SIG-M5 (cell line): Measurements from ENCODE around the gene TRIM47.
"Not testable (repeated sequence)": the region's sequence is repeated elsewhere in the genome, so short reads cannot be mapped to it uniquely, and the experiment has no call there.

Experiments used
- DNase-seq: peaks from one replicate; lab custom pipeline; 2025; lab: John Stamatoyannopoulos, UW

TRIM47 gene

DNA sequence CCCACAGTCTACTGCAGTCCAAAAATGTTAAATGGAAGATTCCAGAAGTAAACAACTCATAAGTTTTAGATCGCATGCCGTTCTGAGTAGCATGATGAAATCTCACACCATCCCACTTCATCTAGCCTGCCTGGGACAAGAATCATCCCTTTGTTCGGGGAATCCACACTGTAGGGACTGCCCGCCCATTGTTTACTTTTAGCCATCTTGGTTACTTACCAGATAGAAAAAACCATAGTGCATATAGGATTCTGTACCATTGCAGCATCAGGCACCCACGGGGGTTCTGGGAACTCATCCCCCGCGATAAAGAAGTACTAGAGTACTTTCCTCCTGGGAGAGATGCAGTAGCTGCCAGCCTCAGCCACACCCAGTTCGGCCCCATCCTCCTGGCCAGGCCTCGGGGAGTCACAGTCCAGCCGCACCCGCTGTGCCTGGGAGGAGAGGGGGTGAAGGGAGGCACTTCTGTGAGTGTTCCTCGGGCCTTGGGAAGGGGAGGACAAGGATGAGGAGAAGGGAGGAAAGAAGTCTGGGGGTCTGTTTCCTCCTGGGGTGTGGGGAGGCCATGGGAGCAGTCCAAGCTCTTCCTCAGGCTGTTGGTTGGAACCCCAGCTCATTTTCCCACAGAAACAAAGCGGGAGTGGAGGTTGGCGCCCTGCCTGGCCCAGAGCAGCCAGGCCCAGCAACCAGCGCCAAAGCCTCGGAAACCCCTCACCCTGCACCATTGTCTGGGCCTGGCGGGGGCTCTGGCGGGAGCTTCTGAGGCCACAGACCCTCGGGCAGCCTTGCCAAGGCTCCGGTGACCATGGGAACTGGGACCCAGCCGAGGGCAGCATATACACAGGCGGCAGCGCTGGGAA is 8.9 kb downstream of the TRIM47 start:
- DNase-seq, result no peak

DNA sequence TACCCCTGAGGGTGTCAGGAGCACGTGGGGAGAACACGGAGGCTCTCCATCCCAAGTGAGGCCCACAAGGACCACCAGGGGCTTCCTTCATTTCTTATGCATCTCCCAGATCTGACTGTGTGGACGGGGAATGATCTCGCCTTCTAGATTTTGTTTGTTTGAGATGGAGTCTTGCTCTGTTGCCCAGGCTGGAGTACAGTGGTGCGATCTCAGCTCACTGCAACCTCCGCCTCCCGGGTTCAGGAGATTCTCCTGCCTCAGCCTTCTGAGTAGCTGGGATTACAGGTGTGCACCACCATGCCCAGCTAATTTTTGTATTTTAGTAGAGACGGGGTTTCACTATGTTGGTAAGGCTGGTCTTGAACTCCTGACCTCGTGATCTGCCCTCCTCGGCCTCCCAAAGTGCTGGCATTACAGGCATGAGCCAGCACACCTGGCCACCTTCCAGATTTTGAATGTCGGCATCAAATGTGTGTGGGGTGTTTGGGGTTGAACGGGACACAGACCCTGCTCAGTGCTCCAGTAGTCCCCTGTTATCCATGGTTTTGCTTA is 9.6 kb downstream of the TRIM47 start:
- DNase-seq, result not testable (repeated sequence)

DNA sequence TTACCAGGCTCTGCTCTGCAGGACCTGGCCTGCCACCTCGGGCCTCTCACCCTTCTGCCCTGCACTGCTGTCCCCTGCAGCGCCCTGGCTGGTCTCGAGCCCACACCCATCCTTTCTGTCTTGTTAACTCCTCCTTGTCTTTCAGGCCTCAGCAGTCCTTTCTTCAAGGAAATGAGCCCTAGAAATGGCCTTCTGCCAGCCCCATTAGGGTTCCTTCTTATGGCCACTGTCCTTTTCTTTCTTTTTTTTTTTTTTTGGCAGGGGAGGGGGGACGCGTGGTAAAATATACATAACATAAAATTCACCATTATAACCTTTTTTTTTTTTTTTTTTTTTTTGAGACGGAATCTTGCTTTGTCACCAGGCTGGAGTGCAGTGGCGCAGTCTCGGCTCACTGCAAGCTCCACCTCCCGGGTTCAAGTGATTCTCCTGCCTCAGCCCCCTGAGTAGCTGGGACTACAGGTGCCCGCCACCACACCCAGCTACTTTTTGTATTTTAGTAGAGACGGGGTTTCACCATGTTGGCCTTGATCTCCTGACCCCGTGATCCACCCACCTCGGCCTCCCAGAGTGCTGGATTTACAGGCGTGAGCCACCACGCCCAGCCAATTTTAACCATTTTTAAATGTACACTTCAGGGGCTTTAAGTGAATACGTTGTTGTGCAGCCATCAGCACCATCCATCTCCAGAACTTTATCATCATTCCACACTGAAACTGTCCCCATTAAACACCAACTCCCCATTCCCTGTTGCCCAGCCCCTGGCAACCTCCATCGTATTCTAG is 12.8 kb downstream of the TRIM47 start:
- DNase-seq, result not testable (repeated sequence)

DNA sequence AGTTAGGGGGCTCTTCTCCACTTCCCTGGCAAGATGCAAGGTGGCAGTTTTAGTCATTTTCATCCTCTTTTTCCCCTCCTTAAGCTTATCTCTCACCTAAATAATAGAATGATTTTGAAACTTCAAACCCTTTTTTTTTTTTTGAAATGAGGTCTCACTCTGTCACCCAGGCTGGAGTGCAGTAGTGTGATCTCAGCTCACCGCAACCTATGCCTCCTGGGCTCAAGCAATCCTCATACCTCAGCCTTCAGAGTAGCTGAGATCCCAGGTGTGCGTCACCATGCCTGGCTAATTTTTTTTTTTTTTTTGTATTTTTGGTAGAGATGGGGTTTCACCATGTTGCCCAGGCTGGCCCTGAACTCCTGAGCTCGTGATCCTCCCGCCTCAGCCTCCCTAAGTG is 13.5 kb downstream of the TRIM47 start:
- DNase-seq, result not testable (repeated sequence)

GRCh38 chr17:75864448-75864871 is 13.9 kb downstream of the TRIM47 start:
- no peak for DNase-seq

GRCh38 chr17:75861927-75862317 is 16.5 kb downstream of the TRIM47 start:
- no peak for DNase-seq

DNA sequence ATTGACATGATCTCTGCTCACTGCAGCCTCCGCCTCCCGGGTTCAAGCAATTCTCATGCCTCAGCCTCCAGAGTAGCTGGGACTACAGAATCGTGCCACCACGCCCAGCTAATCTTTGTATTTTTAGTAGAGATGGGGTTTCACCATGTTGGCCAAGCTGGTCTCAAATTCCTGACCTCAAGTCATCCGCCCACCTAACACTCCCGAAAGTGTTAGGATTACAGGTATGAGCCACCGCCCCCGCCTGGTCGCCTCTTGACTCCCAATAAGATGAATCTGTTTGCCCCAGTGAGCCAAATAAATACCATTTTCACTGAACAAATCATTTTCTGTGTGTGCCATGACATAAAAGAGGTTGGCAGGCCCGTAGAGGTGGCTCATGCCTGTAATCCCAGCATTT is 19.0 kb downstream of the TRIM47 start:
- DNase-seq, result not testable (repeated sequence)

- no peak for DNase-seq
These were observed 22.2 kb downstream of the TRIM47 start for GRCh38 chr17:75856062-75856756.

DNA sequence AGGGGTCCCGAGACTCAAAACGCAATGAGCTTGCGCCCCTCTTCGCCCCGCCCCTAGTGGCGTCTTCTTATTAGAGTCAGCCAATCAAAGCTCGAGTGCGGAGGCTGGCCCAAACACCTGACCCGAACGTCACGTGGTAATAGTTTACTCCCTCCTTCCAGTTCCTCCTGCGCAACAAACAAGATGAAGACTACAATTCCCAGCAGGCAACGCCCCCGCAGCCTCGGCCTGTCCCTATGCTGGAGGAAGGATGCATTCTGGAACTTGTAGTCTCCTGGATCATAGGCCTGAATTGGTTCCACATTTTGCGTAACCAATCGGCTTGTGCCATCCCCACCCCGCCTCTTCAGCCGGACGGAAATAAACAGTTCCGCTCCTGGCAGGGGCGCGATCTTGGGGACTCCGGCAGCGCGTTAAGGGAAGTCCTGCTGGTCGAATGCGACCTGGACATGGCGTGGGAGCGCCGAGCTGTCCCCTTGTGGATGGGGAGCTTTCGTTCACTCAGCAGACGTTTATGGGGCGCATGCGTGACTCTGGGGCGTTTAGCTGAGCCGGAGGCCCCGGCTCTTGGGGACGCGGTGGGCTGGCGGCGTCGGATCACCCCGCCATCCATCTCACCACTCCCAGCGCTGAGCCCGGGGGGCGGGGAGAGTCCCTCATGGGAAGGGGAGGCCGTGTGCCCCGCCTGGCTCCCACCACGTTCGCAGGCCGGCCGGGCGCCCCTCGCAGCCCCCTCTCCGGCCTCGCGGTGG is 22.9 kb downstream of the TRIM47 start, which contains the start of gene WBP2:
WBP2 (minus strand) TSS at position 26 of the 752 bp plus-strand sequence. CDS start 38 bp downstream, outside the sequence.
- peak; percentile 100 for DNase-seq

- no peak for DNase-seq
These were observed 23.5 kb downstream of the TRIM47 start for GRCh38 chr17:75854881-75855309.

- no peak for DNase-seq
These were observed 24.2 kb downstream of the TRIM47 start for GRCh38 chr17:75854101-75854748.

DNA sequence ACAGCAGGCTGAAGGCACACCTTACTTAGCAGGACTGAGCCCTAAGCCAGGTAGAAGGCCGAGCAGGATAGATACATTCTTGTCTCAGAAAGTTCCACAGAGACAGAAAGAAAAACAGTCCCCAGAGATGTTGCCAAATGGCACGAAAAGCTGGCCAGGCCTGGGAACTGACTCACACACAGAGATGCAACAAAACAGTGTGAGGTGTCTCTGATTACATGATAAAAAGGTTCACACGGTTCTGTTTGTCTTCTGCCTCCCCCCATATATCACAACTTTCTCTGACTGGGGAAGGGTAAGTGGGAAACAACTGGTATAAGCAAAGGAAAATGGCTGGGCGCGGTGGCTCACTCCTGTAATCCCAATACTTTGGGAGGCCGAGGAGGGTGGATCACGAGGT is 24.9 kb downstream of the TRIM47 start:
- DNase-seq, result no peak

DNA sequence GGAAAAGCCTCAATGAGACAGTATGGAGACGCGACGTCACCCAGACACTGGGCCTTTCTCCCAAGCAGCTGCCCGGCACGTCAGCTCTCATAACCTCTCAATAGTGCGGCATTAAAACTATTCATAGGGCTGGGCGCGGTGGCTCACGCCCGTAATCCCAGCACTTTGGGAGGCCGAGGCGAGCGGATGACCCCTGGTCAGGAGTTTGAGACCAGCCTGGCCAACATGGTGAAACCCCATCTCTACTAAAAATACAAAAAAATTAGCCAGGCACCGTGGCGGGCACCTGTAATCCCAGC is 26.7 kb downstream of the TRIM47 start:
- not testable (repeated sequence) for DNase-seq

DNA sequence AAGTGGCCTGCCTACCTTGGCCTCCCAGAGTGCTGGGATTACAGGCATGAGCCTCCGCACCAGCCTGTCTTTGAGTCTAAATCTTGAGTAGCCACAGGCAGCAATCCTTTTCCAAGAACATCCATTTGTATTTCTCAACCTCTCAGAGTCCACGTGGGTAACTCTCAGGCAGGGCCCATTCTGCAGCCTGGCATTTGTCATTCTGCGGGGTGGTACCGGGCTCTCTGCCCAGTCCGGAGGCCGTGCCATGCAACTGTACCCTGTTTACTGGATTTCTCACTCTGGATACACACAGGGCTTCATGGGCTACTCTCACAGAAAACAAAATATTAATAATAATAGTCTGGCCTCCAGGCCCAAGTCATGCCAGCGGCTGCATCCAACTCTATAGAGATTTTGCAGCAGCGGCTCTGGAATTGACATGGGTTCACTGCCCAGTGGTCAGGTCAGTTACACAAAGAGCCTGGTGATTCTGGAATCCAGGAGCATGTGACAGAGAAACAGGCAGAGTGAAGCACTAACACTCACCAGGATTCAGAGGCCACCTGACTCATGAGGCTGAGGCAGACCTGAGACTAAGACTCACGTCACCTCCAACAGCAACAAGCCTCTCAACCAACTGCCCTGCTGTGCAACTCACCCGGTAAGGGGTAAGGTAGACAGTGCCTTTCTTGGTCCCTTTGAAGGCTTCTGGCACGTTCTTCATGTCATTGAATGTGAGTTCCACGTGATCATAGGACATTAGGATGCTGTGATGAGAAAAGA is 27.3 kb downstream of the TRIM47 start:
- DNase-seq, result no peak

DNA sequence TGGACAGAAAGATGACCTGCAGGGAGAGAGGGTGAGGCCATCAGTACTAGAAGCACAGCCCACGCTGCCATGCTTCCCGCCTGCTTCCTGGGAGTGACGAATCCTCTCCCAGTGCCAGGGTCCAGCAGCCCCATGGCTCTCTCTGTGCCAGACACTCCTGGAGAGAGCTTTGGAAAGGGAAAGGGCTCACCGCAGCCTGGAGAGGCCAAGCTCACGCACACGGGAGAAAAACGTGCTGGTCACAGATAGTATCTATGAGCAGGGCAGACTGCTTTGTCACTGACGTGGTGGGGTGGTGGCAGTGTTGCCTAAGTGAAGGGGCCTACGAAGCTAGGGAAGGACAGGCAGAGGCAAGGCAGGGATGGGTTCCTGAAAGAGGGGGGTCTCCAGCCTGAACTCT is 28.7 kb downstream of the TRIM47 start:
- DNase-seq, result no peak

GRCh38 chr17:75849279-75849646 is 29.1 kb downstream of the TRIM47 start:
- no peak for DNase-seq

GRCh38 chr17:75848523-75849278 is 29.7 kb downstream of the TRIM47 start:
- DNase-seq, result no peak

DNA sequence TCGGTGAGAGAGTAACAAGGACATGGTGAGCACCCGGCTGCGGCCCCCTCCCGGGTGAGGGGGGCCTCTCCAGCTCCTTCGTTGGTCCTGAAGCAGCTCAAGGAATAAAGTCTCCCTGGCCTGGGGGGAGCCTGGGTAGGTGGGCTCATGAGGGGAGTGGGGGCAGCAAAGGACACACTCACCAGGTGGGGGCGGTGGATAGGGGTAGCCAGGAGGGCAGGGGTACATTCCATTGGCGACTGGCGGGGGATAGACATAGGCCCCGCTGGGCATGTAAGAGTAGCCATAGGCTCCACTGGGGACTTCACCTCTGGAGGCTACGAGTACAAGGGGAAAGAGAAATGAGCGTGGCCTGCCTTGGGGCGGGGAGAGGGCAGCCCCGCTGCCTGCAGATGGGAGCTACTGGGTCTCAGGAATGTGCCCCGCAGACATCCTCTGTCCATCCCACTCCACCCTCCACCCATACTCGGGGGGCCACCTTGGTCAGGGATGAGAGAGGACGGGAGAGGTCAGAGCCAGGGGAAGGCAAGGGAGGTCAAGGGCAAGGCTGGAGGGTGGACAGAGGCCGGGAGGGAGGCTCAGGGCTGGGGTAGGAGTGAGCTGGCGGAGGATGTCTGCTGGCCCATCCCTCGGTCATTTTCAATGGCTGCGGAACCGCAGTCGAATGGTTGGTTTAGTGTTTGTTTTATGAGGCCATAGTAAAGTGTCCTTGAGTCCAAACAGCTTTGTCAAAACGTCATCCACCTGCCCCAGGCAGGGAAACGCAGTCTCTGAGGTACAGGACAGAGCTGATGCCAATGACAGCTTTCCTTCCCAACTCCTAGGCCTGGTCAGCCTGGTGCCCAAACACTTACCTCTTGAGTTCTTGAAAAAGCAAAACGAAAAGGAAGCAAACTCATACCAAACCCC is 30.5 kb downstream of the TRIM47 start:
- DNase-seq, result no peak
